SK-N-SH (cell line): ENCODE measurements around the gene UBE2N. TPM values are rescaled to one million over a fixed set of nuclear protein-coding genes. Genes with fewer than 3 reads are reported as not detected.

Source experiments
- CTCF ChIA-PET: fragments of 300-600, 350-600 bp; formaldehyde crosslinking; extraction: SDS; loops from one replicate; lab custom pipeline; 2021; lab: Yijun Ruan, JAX
- POLR2A ChIA-PET: fragments of 350-600 bp; sonication (Branson Sonifier 250); formaldehyde crosslinking; extraction: SDS; loops from one replicate; lab custom pipeline; 2020; ENCODE audit warnings: antibody characterized with exemption, inconsistent platforms; lab: Yijun Ruan, JAX
- DNase-seq: peaks from one replicate; pipeline ENCODE4 v3.0.0; 2012
- H2AFZ ChIP-seq: fragments of 200-600 bp; sonication (generic); 2 replicates; pipeline ENCODE4 v1.8.1; 2016; ENCODE audit warnings: antibody characterized with exemption, mild to moderate bottlenecking, low read depth
- H3F3A ChIP-seq: fragments of 200-600 bp; sonication (generic); replicated peaks from 2 replicates; pipeline ENCODE3; 2016; ENCODE audit warnings: antibody characterized with exemption, mild to moderate bottlenecking; ENCODE audit not compliant: insufficient read depth
- H3K27ac ChIP-seq, 2 experiments: fragments of 200-500 bp in 1 of 2; fragments of 200-600 bp in 1 of 2; sonication (Bioruptor generic) in 1 of 2; sonication (generic), shearing (Covaris generic) in 1 of 2; 2 replicates each; pipeline versions ENCODE4 v1.5.1 to v1.6.1; 2014 to 2016; ENCODE audit warnings: low read depth in 2 of 2, inconsistent platforms in 1 of 2, low read length in 1 of 2, mild to moderate bottlenecking in 1 of 2, mixed read lengths in 1 of 2
- H3K27me3 ChIP-seq: fragments of 200-600 bp; sonication (generic), shearing (Covaris generic); 2 replicates; pipeline ENCODE4 v1.6.1; 2016; ENCODE audit warnings: mixed run types; ENCODE audit not compliant: insufficient read depth
- H3K36me3 ChIP-seq, 2 experiments: fragments of 200-500 bp in 1 of 2; fragments of 200-600 bp in 1 of 2; sonication (Bioruptor generic) in 1 of 2; sonication (generic) in 1 of 2; replicated peaks in 1 of 2; 2 replicates each; pipeline versions ENCODE3 to v1.5.1; 2014 to 2016; ENCODE audit warnings: low read length in 1 of 2, mild to moderate bottlenecking in 1 of 2; ENCODE audit not compliant: insufficient read depth in 2 of 2, control insufficient read depth in 1 of 2
- H3K4me1 ChIP-seq, 2 experiments: fragments of 200-500 bp in 1 of 2; fragments of 200-600 bp in 1 of 2; sonication (Bioruptor generic) in 1 of 2; sonication (generic), shearing (Covaris generic) in 1 of 2; 2 replicates each; pipeline versions ENCODE4 v1.5.1 to v1.6.1; 2014 to 2016; ENCODE audit warnings: low read depth in 1 of 2, low read length in 1 of 2, mixed run types in 1 of 2; ENCODE audit not compliant: insufficient read depth in 2 of 2, control insufficient read depth in 1 of 2
- H3K4me2 ChIP-seq: fragments of 200-600 bp; sonication (generic), shearing (Covaris generic); 2 replicates; pipeline ENCODE4 v1.6.1; 2017; ENCODE audit warnings: mixed run types
- H3K4me3 ChIP-seq, 2 experiments: fragments of 200-500 bp in 1 of 2; fragments of 200-600 bp in 1 of 2; sonication (Bioruptor generic) in 1 of 2; sonication (generic), shearing (Covaris generic) in 1 of 2; 2 replicates each; pipeline versions ENCODE4 v1.5.1 to v1.8.1; 2014 to 2016; ENCODE audit warnings: low read depth in 2 of 2, inconsistent platforms in 1 of 2, low read length in 1 of 2, mild to moderate bottlenecking in 1 of 2, mixed read lengths in 1 of 2, moderate library complexity in 1 of 2
- H3K79me2 ChIP-seq: fragments of 200-600 bp; sonication (generic); 2 replicates; pipeline ENCODE4 v1.8.1; 2017; ENCODE audit warnings: mild to moderate bottlenecking; ENCODE audit not compliant: insufficient read depth
- H3K9ac ChIP-seq: fragments of 200-600 bp; sonication (generic); 2 replicates; pipeline ENCODE4 v1.6.1; 2017; ENCODE audit warnings: mixed run types
- H3K9me2 ChIP-seq: fragments of 200-600 bp; sonication (generic); 2 replicates; pipeline ENCODE4 v1.6.1; 2017; ENCODE audit warnings: mixed run types
- H3K9me3 ChIP-seq: fragments of 200-600 bp; sonication (generic); 2 replicates; pipeline ENCODE4 v1.6.1; 2017; ENCODE audit warnings: mixed run types, mild to moderate bottlenecking, moderate library complexity
- H4K20me1 ChIP-seq: fragments of 200-600 bp; sonication (generic); 2 replicates; pipeline ENCODE4 v1.6.1; 2017; ENCODE audit warnings: mild to moderate bottlenecking, mixed run types; ENCODE audit not compliant: insufficient read depth
- CHD2 ChIP-seq: fragments of 150-350 bp; IDR thresholded peaks from 2 replicates; pipeline ENCODE4 v1.6.1; 2018; ENCODE audit warnings: low read length; ENCODE audit not compliant: partially characterized antibody
- ELF1 ChIP-seq: IDR thresholded peaks from 2 replicates; pipeline ENCODE4 v1.4.0; 2012
- FOXM1 ChIP-seq: IDR thresholded peaks from 2 replicates; pipeline ENCODE4 v1.4.0; 2012; ENCODE audit warnings: low read depth, mild to moderate bottlenecking
- MEF2A ChIP-seq: IDR thresholded peaks from 2 replicates; pipeline ENCODE4 v1.4.0; 2012; ENCODE audit warnings: low read depth, borderline replicate concordance
- NFIC ChIP-seq: IDR thresholded peaks from 2 replicates; pipeline ENCODE4 v1.4.0; 2012; ENCODE audit warnings: borderline replicate concordance
- NRF1 ChIP-seq: IDR thresholded peaks from 2 replicates; pipeline ENCODE4 v1.6.1; 2012; ENCODE audit warnings: low read depth, mild to moderate bottlenecking, low read length
- PBX3 ChIP-seq: IDR thresholded peaks from 2 replicates; pipeline ENCODE4; 2012
- RAD21 ChIP-seq: IDR thresholded peaks from 2 replicates; pipeline ENCODE4 v1.6.1; 2012; ENCODE audit warnings: mild to moderate bottlenecking, low read length
- RFX5 ChIP-seq: IDR thresholded peaks from 2 replicates; pipeline ENCODE4 v1.6.1; 2012; ENCODE audit warnings: mild to moderate bottlenecking, improper control_type of control experiment, low read length
- SIN3A ChIP-seq: IDR thresholded peaks from 2 replicates; pipeline ENCODE4 v1.6.1; 2012; ENCODE audit warnings: low read depth, mild to moderate bottlenecking, low read length, moderate library complexity, borderline replicate concordance
- TEAD4 ChIP-seq: IDR thresholded peaks from 2 replicates; pipeline ENCODE4 v1.4.0; 2012; ENCODE audit warnings: mild to moderate bottlenecking, borderline replicate concordance; ENCODE audit not compliant: insufficient read depth
- WGBS: methylation state at CpG from one replicate; pipeline ENCODE4 v1.1.6; 2017; ENCODE audit warnings: low lambda C conversion rate; 5-methylcytosine and 5-hydroxymethylcytosine counted together
- polyA plus RNA-seq, 3 experiments: library from polyadenylated mRNA; depleted of rRNA; stranded (reverse); fragments of >200 nt; gene quantifications; 2 replicates each; pipeline ENCODE4 v1.2.3, GENCODE V29; 2012
- TF ChIP-seq, protein P1 (sequence below): IDR thresholded peaks from 2 replicates; pipeline ENCODE4 v1.4.0; 2012; ENCODE audit warnings: low read depth, borderline replicate concordance
- TF ChIP-seq, protein P2 (sequence below): fragments of 150-350 bp; IDR thresholded peaks from 2 replicates; pipeline ENCODE4 v1.6.1; 2017; ENCODE audit warnings: antibody characterized with exemption, low read length, low read depth, borderline replicate concordance
- TF ChIP-seq, protein P3 (sequence below): IDR thresholded peaks from 2 replicates; pipeline ENCODE4 v1.4.0; 2012; ENCODE audit warnings: low read depth, borderline replicate concordance
- TF ChIP-seq, protein P4 (sequence below): fragments of 200-600 bp; sonication (generic); IDR thresholded peaks from 2 replicates; pipeline ENCODE4 v1.6.1; 2017; ENCODE audit warnings: antibody characterized with exemption, mild to moderate bottlenecking, moderate library complexity

UBE2N gene
- polyA plus RNA-seq, 1 of the 3 experiments (the other 2 are of a cell fraction) = 102 TPM

GRCh38 chr12:93376436-93377251 lies 65.1 kb downstream of the UBE2N start:
- peak overlapping the region in 1 of 2 experiments; percentile 86; a peak in 3 of 4 replicates for H3K27ac ChIP-seq
- H3K79me2 ChIP-seq = peaks cover 36% of the 10 kb centered on the region
- 90% methylated on average over 10 of the region's 10 CpGs for WGBS
- TF ChIP-seq ELF1 (no peak), NFIC (no peak)
- TF ChIP-seq, protein P1, sequence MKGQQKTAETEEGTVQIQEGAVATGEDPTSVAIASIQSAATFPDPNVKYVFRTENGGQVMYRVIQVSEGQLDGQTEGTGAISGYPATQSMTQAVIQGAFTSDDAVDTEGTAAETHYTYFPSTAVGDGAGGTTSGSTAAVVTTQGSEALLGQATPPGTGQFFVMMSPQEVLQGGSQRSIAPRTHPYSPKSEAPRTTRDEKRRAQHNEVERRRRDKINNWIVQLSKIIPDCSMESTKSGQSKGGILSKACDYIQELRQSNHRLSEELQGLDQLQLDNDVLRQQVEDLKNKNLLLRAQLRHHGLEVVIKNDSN = no peak
- TF ChIP-seq, protein P2, sequence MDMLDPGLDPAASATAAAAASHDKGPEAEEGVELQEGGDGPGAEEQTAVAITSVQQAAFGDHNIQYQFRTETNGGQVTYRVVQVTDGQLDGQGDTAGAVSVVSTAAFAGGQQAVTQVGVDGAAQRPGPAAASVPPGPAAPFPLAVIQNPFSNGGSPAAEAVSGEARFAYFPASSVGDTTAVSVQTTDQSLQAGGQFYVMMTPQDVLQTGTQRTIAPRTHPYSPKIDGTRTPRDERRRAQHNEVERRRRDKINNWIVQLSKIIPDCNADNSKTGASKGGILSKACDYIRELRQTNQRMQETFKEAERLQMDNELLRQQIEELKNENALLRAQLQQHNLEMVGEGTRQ = no peak
- ChIA-PET CTCF (interaction anchor here (0.9 to 1.3 kb wide), 3 partner anchors 20 to 725 kb away, joined by 3 to 7 read pairs (median 7); no protein-coding TSS in a partner anchor), POLR2A (no interaction called here)
- DNase-seq = no peak
- no peaks in the 10 kb centered on the region for H3K9me2 ChIP-seq
- H3K36me3 ChIP-seq = peaks cover 0 to 10% of the 10 kb centered on the region in 2 experiments
- peaks cover 29% of the 10 kb centered on the region for H4K20me1 ChIP-seq
- H3K4me1 ChIP-seq = peaks cover 14 to 15% of the 10 kb centered on the region in 2 experiments; a peak in 3 of 4 replicates
- no peaks in the 10 kb centered on the region for H3K27me3 ChIP-seq
- H2AFZ ChIP-seq = peak overlapping the region; percentile 91; the same call in 1 of the 2 replicates
- no peaks in the 10 kb centered on the region for H3K9me3 ChIP-seq
- H3K4me3 ChIP-seq = peak overlapping the region; percentile 48 to 55
- peak overlapping the region; percentile 85; the same call in 1 of the 2 replicates for H3K9ac ChIP-seq
- H3F3A ChIP-seq = peaks cover 11% of the 10 kb centered on the region
- H3K4me2 ChIP-seq = peak overlapping the region; percentile 69

DNA sequence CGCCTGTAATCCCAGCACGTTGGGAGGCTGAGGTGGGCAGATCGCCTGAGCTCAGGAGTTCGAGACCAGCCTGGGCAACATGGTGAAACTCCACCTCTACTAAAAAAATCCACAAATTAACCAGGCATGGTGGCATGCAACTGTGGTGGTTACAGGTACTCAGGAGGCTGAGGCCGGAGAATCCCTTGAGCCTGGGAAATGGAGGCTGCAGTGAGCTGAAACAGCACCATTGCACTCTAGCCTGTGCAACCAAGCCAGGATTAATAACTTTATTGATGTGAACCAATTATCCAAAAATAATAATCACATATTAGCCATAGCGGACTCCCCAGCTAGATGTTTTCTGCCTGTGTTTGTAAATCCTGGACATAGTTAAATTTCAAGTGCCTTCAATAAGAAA lies 65.8 kb downstream of the UBE2N start:
- TF ChIP-seq, protein P1 = no peak
- TF ChIP-seq MEF2A (no peak), RAD21 (no peak), PBX3 (no peak), CHD2 (no peak), NFIC (no peak), ELF1 (no peak), TEAD4 (no peak), SIN3A (no peak), RFX5 (no peak), NRF1 (no peak), FOXM1 (no peak)
- TF ChIP-seq, protein P3, sequence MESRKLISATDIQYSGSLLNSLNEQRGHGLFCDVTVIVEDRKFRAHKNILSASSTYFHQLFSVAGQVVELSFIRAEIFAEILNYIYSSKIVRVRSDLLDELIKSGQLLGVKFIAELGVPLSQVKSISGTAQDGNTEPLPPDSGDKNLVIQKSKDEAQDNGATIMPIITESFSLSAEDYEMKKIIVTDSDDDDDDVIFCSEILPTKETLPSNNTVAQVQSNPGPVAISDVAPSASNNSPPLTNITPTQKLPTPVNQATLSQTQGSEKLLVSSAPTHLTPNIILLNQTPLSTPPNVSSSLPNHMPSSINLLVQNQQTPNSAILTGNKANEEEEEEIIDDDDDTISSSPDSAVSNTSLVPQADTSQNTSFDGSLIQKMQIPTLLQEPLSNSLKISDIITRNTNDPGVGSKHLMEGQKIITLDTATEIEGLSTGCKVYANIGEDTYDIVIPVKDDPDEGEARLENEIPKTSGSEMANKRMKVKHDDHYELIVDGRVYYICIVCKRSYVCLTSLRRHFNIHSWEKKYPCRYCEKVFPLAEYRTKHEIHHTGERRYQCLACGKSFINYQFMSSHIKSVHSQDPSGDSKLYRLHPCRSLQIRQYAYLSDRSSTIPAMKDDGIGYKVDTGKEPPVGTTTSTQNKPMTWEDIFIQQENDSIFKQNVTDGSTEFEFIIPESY = no peak
- TF ChIP-seq, protein P4, sequence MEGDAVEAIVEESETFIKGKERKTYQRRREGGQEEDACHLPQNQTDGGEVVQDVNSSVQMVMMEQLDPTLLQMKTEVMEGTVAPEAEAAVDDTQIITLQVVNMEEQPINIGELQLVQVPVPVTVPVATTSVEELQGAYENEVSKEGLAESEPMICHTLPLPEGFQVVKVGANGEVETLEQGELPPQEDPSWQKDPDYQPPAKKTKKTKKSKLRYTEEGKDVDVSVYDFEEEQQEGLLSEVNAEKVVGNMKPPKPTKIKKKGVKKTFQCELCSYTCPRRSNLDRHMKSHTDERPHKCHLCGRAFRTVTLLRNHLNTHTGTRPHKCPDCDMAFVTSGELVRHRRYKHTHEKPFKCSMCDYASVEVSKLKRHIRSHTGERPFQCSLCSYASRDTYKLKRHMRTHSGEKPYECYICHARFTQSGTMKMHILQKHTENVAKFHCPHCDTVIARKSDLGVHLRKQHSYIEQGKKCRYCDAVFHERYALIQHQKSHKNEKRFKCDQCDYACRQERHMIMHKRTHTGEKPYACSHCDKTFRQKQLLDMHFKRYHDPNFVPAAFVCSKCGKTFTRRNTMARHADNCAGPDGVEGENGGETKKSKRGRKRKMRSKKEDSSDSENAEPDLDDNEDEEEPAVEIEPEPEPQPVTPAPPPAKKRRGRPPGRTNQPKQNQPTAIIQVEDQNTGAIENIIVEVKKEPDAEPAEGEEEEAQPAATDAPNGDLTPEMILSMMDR = no peak
- no peak for DNase-seq
- no peak overlapping the region for H2AFZ ChIP-seq
- H3K9me3 ChIP-seq = no peaks in the 10 kb centered on the region
- 0 out of 2 replicates have a peak overlapping the region, but pooled peaks have one; percentile 69 for H3K4me2 ChIP-seq
- 94% methylated on average over 6 of the region's 6 CpGs for WGBS
- H3K9ac ChIP-seq = no peak overlapping the region
- peaks cover 10 to 14% of the 10 kb centered on the region in 2 experiments; a peak in 3 of 4 replicates for H3K4me1 ChIP-seq
- no peaks in the 10 kb centered on the region for H3K9me2 ChIP-seq
- no peaks in the 10 kb centered on the region for H3K27me3 ChIP-seq
- H3K79me2 ChIP-seq = peaks cover 28% of the 10 kb centered on the region
- H3K36me3 ChIP-seq = peaks cover 0 to 7% of the 10 kb centered on the region in 2 experiments
- POLR2A ChIA-PET = no interaction called here
- CTCF ChIA-PET = interaction anchor here (0.9 kb wide), 1 partner anchor 726 kb away, joined by 3 read pairs; no protein-coding TSS in a partner anchor
- peaks cover 22% of the 10 kb centered on the region for H4K20me1 ChIP-seq
- H3K27ac ChIP-seq = no peak overlapping the region
- H3K4me3 ChIP-seq = peak overlapping the region in 1 of 2 experiments; percentile 55; a peak in 1 of 4 replicates
- peaks cover 6% of the 10 kb centered on the region for H3F3A ChIP-seq
